ENCODE measurements around the gene URB1.

GRCh38 chr21:32371913-32372314 lies 20.9 kb downstream of the URB1 start:
- TF ChIP-seq CTCF (IDR thresholded peaks at IDR 0.05) (no peak), ZFX (IDR thresholded peaks at IDR 0.05; ENCODE audit: borderline replicate concordance) (no peak)

All from 22Rv1 (cell line).